Motor neuron (in vitro differentiated cells): Measurements from ENCODE around the gene PTRH1. TPM values are rescaled to one million over a fixed set of nuclear protein-coding genes. Genes with fewer than 3 reads are reported as not detected.
A peak's percentile ranks its signal among the peaks of the same experiment; 100 is the strongest.

ENCODE experiments used
- ATAC-seq, 8 experiments: fragments of 200-7000 bp; cut with Tn5 transposase; replicated peaks in 6 of 8; 2 replicates each; pipeline ENCODE4 v1.8.0; 2021; ENCODE audit warnings: mild to moderate bottlenecking in 8 of 8, moderate library complexity in 8 of 8
- H3K27ac ChIP-seq, 2 donors: fragments of 250-450 bp; sonication (Bioruptor Pico); 2 replicates each; pipeline ENCODE4 v1.9.0; 2021; ENCODE audit warnings: antibody characterized with exemption in 2 of 2, mild to moderate bottlenecking in 2 of 2, moderate library complexity in 1 of 2
- H3K4me1 ChIP-seq, 2 donors: fragments of 250-450 bp; sonication (Bioruptor Pico); replicated peaks in 1 of 2; 2 replicates each; pipeline ENCODE4 v1.6.1; 2021; ENCODE audit warnings: antibody characterized with exemption in 2 of 2, mild to moderate bottlenecking in 2 of 2, moderate library complexity in 1 of 2
- H3K4me3 ChIP-seq, 5 donors: fragments of 250-450 bp; sonication (Bioruptor Pico); 2 replicates each; pipeline ENCODE4 v1.9.0; 2021; ENCODE audit warnings: antibody characterized with exemption in 5 of 5, mild to moderate bottlenecking in 5 of 5, moderate library complexity in 4 of 5
- WGBS, 10 experiments: fragments of 450-650 bp; shearing (Covaris generic); methylation state at CpG; one replicate each; pipeline ENCODE4 v1.0.0; 2022; 5-methylcytosine and 5-hydroxymethylcytosine counted together
- in situ Hi-C, 9 experiments: fragments of 400-800 bp; cut with MboI; loops; one replicate each; pipeline ENCODE4 v1.15.0; 2021; ENCODE audit warnings: low sequenced_read_pairs in 9 of 9, low pct_unique_long_range_greater_than_20kb in 2 of 9; ENCODE audit not compliant: unreplicated experiment in 9 of 9
- total RNA-seq, 8 experiments: library from RNA; unstranded; fragments of 300-600 nt; gene quantifications; 2 replicates each; pipeline versions ENCODE4 v1.2.3 to v1.2.4, GENCODE V29; 2022

PTRH1 gene
- total RNA-seq, 8 experiments from 2014 or later: 6.1 to 48.9 (median 11.5) TPM

GRCh38 chr9:127683723-127684122 lies 31.7 kb downstream of the PTRH1 start:
- H3K4me3 ChIP-seq: no peak overlapping the region
- no peak overlapping the region for H3K27ac ChIP-seq
- WGBS, 10 experiments: 51 to 100% (median 90%) methylated on average over 1 to 3 of the region's 5 CpGs; no CpG with 5 or more reads in 6 of the 10 experiments
- no peaks in the 10 kb centered on the region for H3K4me1 ChIP-seq
- ATAC-seq: peak in 5 of 8 experiments; percentile 45 to 85 (median 77)
- in situ Hi-C loops: loop anchor here in 1 of 9 experiments (25.0 kb wide), 1 partner anchor 171 kb away; no protein-coding TSS in a partner anchor

DNA sequence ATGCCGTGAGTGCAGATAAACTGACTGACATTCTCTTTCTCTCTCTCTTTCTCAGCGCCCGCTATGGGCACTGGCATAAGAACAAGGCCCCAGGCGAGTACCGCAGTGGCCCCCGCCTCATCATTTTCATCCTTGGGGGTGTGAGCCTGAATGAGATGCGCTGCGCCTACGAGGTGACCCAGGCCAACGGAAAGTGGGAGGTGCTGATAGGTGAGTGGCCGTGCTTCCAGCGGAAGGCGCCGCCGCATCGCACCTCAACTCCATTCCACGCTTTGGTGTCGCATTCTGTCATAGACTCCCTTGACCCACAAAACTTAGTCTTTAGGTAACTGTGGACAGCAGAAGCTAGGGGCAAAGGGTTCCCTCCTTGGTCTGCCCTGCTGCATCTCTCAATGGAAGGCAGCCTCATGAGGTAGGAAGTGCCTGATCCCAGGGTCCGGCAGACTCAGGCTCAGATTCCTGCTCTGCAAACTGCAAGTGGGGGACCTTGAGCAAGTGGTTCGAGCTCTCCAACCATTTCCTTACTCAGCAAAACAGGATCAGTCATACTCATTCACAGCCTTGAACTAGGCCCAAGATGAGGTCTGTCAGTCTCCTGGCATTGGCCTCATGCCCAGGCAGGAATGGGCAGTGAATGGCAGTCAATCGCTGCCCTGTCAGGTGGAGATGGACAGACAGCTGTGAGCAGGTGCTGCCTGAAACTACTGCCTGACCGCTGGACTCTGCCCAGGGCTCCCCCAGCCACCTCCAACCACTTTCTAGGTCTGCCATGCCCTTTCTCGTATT lies 32.9 kb downstream of the PTRH1 start:
- ATAC-seq: no peak

DNA sequence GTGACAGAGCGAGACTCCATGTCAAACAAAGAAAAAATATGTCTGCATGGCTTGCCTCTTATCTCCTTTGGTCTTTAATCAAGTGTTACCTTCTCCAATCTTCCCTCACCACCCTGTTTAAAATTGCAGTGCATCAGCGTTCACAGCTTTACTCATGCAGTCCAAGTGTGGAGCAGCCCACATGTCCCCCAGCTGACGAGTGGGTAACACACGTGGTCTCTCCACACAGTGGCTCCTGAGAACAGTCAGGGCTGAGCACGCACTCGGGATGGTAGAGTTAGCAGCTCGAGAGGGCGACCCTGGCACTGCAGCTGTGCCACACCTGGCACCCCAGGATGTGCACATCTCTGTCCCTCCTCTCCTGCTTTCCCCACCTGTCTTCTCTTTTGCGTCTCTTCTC lies 34.6 kb downstream of the PTRH1 start:
- in situ Hi-C loops: loop anchor here in 1 of 9 experiments (25.0 kb wide), 1 partner anchor 169 kb away; no protein-coding TSS in a partner anchor
- Histone ChIP-seq H3K4me3 (no peak overlapping the region), H3K27ac (no peak overlapping the region), H3K4me1 (no peaks in the 10 kb centered on the region)
- 63 to 100% (median 88%) methylated on average over 1 to 5 of the region's 9 CpGs; no CpG with 5 or more reads in 4 of the 10 experiments for WGBS, 10 experiments
- no peak for ATAC-seq

More for the DNA sequence above, 32.9 kb downstream of the PTRH1 start:
- Histone ChIP-seq H3K27ac (no peak overlapping the region), H3K4me3 (no peak overlapping the region), H3K4me1 (no peaks in the 10 kb centered on the region)
- in situ Hi-C loops: loop anchor here in 1 of 9 experiments (25.0 kb wide), 1 partner anchor 170 kb away; no protein-coding TSS in a partner anchor
- WGBS, 10 experiments: 80 to 100% (median 94%) methylated on average over 1 to 12 of the region's 23 CpGs; no CpG with 5 or more reads in 1 of the 10 experiments

- H3K27ac ChIP-seq: no peak overlapping the region
- whole genome bisulfite sequencing, 10 experiments: 60 to 100% (median 81%) methylated on average over 1 to 4 of the region's 11 CpGs; no CpG with 5 or more reads in 4 of the 10 experiments
- no peak for ATAC-seq
Observed at GRCh38 chr9:127680226-127680625, 35.2 kb downstream of the PTRH1 start.

GRCh38 chr9:127679506-127679905 lies 36.0 kb downstream of the PTRH1 start:
- Histone ChIP-seq H3K4me3 (no peak overlapping the region), H3K27ac (no peak overlapping the region), H3K4me1 (no peaks in the 10 kb centered on the region)
- WGBS, 10 experiments: 40 to 85% (median 67%) methylated on average over 1 to 2 of the region's 2 CpGs; no CpG with 5 or more reads in 5 of the 10 experiments
- in situ Hi-C loops: loop anchor here in 1 of 9 experiments (25.0 kb wide), 1 partner anchor 167 kb away; no protein-coding TSS in a partner anchor
- ATAC-seq: no peak

More at GRCh38 chr9:127680226-127680625, 35.2 kb downstream of the PTRH1 start:
- no peaks in the 10 kb centered on the region for H3K4me1 ChIP-seq
- H3K4me3 ChIP-seq: no peak overlapping the region
- in situ Hi-C loops: loop anchor here in 1 of 9 experiments (25.0 kb wide), 1 partner anchor 168 kb away; no protein-coding TSS in a partner anchor

DNA sequence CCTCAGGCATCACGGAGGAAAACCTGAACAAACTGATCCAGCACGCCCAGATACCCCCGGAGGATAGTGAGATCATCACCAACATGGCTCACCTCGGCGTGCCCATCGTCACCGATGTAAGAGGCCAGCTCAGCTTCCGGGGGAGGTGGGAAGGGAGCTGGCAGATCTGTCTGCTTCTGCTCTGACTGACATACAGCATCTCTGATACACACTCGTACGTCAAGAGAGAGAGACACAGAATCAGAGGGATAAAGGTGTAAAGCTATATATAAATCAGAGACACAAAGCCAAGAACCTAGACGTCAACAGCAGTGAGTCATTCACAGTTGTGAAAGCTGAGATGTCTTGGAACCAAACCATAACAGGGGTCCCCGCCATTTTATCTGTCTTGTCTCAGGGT lies 38.8 kb downstream of the PTRH1 start:
- WGBS, 10 experiments: 60 to 100% (median 92%) methylated on average over 4 to 9 of the region's 12 CpGs; no CpG with 5 or more reads in 4 of the 10 experiments
- H3K4me1 ChIP-seq: no peaks in the 10 kb centered on the region
- no peak overlapping the region for H3K27ac ChIP-seq
- in situ Hi-C loops: loop anchor here in 1 of 9 experiments (25.0 kb wide), 1 partner anchor 164 kb away; no protein-coding TSS in a partner anchor
- ATAC-seq: no peak
- H3K4me3 ChIP-seq: no peak overlapping the region

DNA sequence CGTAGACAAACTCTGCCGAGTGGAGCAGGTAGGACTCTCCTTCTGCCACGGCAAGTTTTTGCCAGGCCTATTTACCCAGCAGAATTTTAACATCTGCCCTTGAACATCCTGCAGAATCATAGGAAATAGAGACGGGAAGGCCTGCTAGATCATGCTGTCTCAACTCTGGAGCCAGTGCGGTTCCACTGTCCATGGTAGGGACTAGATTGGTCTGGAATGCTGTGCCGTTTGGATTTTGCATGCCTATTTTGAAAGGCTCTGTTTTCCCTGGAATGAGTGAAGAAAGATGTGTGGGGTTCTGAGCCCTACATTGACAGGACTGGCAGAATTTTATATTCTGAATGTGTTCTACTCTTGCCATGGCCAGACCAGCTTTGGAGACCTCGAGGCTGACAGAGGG lies 42.2 kb downstream of the PTRH1 start:
- 80 to 100% (median 93%) methylated on average over 1 to 5 of the region's 7 CpGs; no CpG with 5 or more reads in 2 of the 10 experiments for WGBS, 10 experiments
- Histone ChIP-seq H3K4me1 (no peaks in the 10 kb centered on the region), H3K27ac (no peak overlapping the region), H3K4me3 (no peak overlapping the region)
- no peak for ATAC-seq
- in situ Hi-C loops: no loop called here

- Histone ChIP-seq H3K4me1 (peaks cover 0 to 11% of the 10 kb centered on the region in 2 donors), H3K4me3 (no peak overlapping the region), H3K27ac (no peak overlapping the region)
- ATAC-seq: no peak
- in situ Hi-C loops: no loop called here
- WGBS, 10 experiments: 80 to 100% (median 93%) methylated on average over 1 to 9 of the region's 18 CpGs; no CpG with 5 or more reads in 1 of the 10 experiments
Observed at GRCh38 chr9:127667906-127668305, 47.6 kb downstream of the PTRH1 start.

- H3K4me1 ChIP-seq: peaks cover 0 to 11% of the 10 kb centered on the region in 2 donors
- no peak overlapping the region for H3K27ac ChIP-seq
- no peak for ATAC-seq
- WGBS, 10 experiments: 33 to 100% (median 77%) methylated on average over 1 to 3 of the region's 3 CpGs; no CpG with 5 or more reads in 2 of the 10 experiments
- H3K4me3 ChIP-seq: no peak overlapping the region
- in situ Hi-C loops: no loop called here
Observed at GRCh38 chr9:127667127-127667844, 48.2 kb downstream of the PTRH1 start.

GRCh38 chr9:127664678-127665507 lies 50.6 kb downstream of the PTRH1 start:
- 30 to 74% (median 51%) methylated on average over 2 to 8 of the region's 10 CpGs; no CpG with 5 or more reads in 3 of the 10 experiments for WGBS, 10 experiments
- ATAC-seq: peak in 7 of 8 experiments; percentile 7 to 70 (median 60)
- peaks cover 9 to 27% of the 10 kb centered on the region in 2 donors for H3K4me1 ChIP-seq
- in situ Hi-C loops: no loop called here
- H3K27ac ChIP-seq: peak overlapping the region in 1 of 2 donors; percentile 53
- H3K4me3 ChIP-seq: no peak overlapping the region

DNA sequence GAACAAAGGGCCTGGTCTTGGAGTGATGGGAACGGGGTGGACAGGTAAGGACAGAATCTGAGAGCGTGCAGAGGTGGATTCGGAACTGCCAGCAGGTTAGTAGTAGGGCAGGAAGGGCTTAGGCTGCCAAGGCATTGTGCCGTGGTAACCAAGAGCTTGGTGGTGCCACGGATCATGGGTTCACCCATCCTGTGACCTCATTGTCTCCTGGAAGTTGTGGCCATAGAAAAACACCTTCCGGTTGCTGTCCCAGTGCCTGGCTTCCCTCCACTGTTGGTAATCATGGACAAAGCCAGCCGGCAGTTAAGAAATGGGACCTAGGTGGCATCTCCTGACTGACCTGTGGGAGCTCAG lies 51.2 kb downstream of the PTRH1 start:
- Histone ChIP-seq H3K27ac (peak overlapping the region in 1 of 2 donors; percentile 53), H3K4me3 (no peak overlapping the region), H3K4me1 (peaks cover 9 to 27% of the 10 kb centered on the region in 2 donors)
- in situ Hi-C loops: no loop called here
- no peak for ATAC-seq
- WGBS, 10 experiments: 40 to 100% (median 100%) methylated on average over 1 to 6 of the region's 7 CpGs; no CpG with 5 or more reads in 3 of the 10 experiments
